Measurements from ENCODE around the gene KDF1.

- no peak for TF ChIP-seq USF2 (IDR thresholded peaks at IDR 0.05; ENCODE audit: borderline replicate concordance, low read depth, low read length)
- TF ChIP-seq MAX (IDR thresholded peaks at IDR 0.05; ENCODE audit: low read depth) = no peak
- TF ChIP-seq CTCF (IDR thresholded peaks at IDR 0.05) = no peak
- TF ChIP-seq TAF1 (IDR thresholded peaks at IDR 0.05; ENCODE audit: borderline replicate concordance, low read depth, low read length) = no peak
- no peak for TF ChIP-seq ELF1 (IDR thresholded peaks at IDR 0.05)
- no peak for TF ChIP-seq RXRA (IDR thresholded peaks at IDR 0.05; ENCODE audit: borderline replicate concordance, low read depth)
These were observed 12.6 kb upstream of the KDF1 start for GRCh38 chr1:26972821-26973220.
